ENCODE results near the gene RCVRN. TPM values are rescaled to one million over a fixed set of nuclear protein-coding genes. Genes with fewer than 3 reads are reported as not detected.

The RCVRN gene
- total RNA-seq, 1 donor from 2014 or later = 0.14 TPM

DNA sequence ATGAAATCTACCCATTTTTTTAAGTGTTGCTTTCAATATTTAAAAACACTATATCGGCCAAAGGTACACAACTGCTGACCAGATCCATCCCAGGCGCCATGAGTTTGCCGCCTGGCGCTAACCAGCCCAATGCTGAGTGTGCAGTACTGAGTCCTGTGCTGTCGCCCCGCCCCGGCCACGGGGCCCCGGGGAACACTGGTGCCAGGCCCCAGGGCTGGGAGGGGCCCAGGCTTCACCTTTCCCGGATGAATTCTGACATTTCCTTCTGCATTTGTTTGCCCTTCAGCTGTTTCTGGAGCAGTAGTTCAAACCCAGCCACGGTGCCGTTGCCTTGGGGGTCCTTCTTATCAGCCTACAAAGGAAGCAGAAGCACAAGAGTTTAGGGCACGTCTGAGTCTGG is 37.8 kb upstream of the RCVRN start:
- DNase-seq (ENCODE audit: extremely low spot score, unreplicated experiment) = no peak
- no peak overlapping the region for H3K4me3 Mint-ChIP-seq
- H3K9me3 Mint-ChIP-seq = no peaks in the 10 kb centered on the region
- no peak overlapping the region for H3K27ac Mint-ChIP-seq
- peaks cover 7% of the 10 kb centered on the region for H3K36me3 Mint-ChIP-seq
- TF ChIP-seq CTCF (conservative IDR thresholded peaks at IDR 0.05) = no peak
- no peaks in the 10 kb centered on the region for H3K4me1 Mint-ChIP-seq (ENCODE audit: unreplicated experiment)
- peaks cover 3% of the 10 kb centered on the region for H3K27me3 Mint-ChIP-seq

- H3K27me3 Mint-ChIP-seq = peaks cover 3% of the 10 kb centered on the region
- H3K9me3 Mint-ChIP-seq = no peaks in the 10 kb centered on the region
- no peak overlapping the region for H3K4me3 Mint-ChIP-seq
- TF ChIP-seq CTCF (conservative IDR thresholded peaks at IDR 0.05) = no peak
- no peaks in the 10 kb centered on the region for H3K4me1 Mint-ChIP-seq (ENCODE audit: unreplicated experiment)
- no peak overlapping the region for H3K27ac Mint-ChIP-seq
- no peak for DNase-seq (ENCODE audit: extremely low spot score, unreplicated experiment)
- H3K36me3 Mint-ChIP-seq = peaks cover 10% of the 10 kb centered on the region
Measured at GRCh38 chr17:9941305-9941704, 36.2 kb upstream of the RCVRN start.

- H3K36me3 Mint-ChIP-seq = peaks cover 10% of the 10 kb centered on the region
- no peaks in the 10 kb centered on the region for H3K9me3 Mint-ChIP-seq
- no peaks in the 10 kb centered on the region for H3K4me1 Mint-ChIP-seq (ENCODE audit: unreplicated experiment)
- no peak overlapping the region for H3K27ac Mint-ChIP-seq
- peaks cover 3% of the 10 kb centered on the region for H3K27me3 Mint-ChIP-seq
- no peak for TF ChIP-seq CTCF (conservative IDR thresholded peaks at IDR 0.05)
- no peak overlapping the region for H3K4me3 Mint-ChIP-seq
- no peak for DNase-seq (ENCODE audit: extremely low spot score, unreplicated experiment)
Measured at GRCh38 chr17:9940841-9941240, 35.8 kb upstream of the RCVRN start.

GRCh38 chr17:9938764-9939163 is 33.7 kb upstream of the RCVRN start:
- Mint-ChIP-seq H3K27me3 (peaks cover 3% of the 10 kb centered on the region), H3K27ac (no peak overlapping the region), H3K4me3 (no peak overlapping the region)

GRCh38 chr17:9937901-9938300 is 32.8 kb upstream of the RCVRN start:
- H3K9me3 Mint-ChIP-seq = no peaks in the 10 kb centered on the region
- H3K4me3 Mint-ChIP-seq = no peak overlapping the region

More at GRCh38 chr17:9938764-9939163, 33.7 kb upstream of the RCVRN start:
- H3K9me3 Mint-ChIP-seq = no peaks in the 10 kb centered on the region
- TF ChIP-seq CTCF (conservative IDR thresholded peaks at IDR 0.05) = no peak
- no peak for DNase-seq (ENCODE audit: extremely low spot score, unreplicated experiment)
- H3K36me3 Mint-ChIP-seq = peaks cover 10% of the 10 kb centered on the region
- no peaks in the 10 kb centered on the region for H3K4me1 Mint-ChIP-seq (ENCODE audit: unreplicated experiment)

More at GRCh38 chr17:9937901-9938300, 32.8 kb upstream of the RCVRN start:
- Mint-ChIP-seq H3K4me1 (ENCODE audit: unreplicated experiment) (no peaks in the 10 kb centered on the region), H3K36me3 (peaks cover 10% of the 10 kb centered on the region), H3K27ac (no peak overlapping the region), H3K27me3 (peaks cover 3% of the 10 kb centered on the region)
- no peak for DNase-seq (ENCODE audit: extremely low spot score, unreplicated experiment)
- no peak for TF ChIP-seq CTCF (conservative IDR thresholded peaks at IDR 0.05)
